ENCODE data around the gene HAUS8.

DNA sequence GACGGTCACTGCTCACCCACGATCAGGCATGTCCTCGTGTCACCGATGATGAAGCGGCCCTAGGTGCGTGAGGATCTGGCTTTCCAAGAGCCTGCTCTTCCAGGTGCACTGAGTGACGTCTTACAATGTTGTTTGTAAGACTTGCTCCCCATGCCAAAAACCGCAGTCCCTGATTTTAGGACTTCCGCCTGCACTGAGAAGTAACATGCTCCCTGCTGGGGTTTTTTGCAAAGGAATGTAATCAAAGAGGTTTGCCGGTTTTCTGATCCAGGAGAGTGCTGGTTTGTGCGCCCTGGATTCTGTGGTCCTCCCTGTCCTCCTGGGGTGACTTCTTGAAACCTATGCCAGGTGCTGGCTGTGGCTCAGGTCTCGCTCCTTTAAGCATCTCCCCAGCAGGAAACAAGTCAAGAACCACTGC, 39.2 kb upstream of the HAUS8 start:
- TF ChIP-seq, protein P1, sequence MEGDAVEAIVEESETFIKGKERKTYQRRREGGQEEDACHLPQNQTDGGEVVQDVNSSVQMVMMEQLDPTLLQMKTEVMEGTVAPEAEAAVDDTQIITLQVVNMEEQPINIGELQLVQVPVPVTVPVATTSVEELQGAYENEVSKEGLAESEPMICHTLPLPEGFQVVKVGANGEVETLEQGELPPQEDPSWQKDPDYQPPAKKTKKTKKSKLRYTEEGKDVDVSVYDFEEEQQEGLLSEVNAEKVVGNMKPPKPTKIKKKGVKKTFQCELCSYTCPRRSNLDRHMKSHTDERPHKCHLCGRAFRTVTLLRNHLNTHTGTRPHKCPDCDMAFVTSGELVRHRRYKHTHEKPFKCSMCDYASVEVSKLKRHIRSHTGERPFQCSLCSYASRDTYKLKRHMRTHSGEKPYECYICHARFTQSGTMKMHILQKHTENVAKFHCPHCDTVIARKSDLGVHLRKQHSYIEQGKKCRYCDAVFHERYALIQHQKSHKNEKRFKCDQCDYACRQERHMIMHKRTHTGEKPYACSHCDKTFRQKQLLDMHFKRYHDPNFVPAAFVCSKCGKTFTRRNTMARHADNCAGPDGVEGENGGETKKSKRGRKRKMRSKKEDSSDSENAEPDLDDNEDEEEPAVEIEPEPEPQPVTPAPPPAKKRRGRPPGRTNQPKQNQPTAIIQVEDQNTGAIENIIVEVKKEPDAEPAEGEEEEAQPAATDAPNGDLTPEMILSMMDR (IDR thresholded peaks at IDR 0.05 in 8 of 11, conservative IDR thresholded peaks at IDR 0.05 in 3 of 11), result no peak
- TF ChIP-seq POLR2AphosphoS5 (IDR thresholded peaks at IDR 0.05), result no peak
- no peak for TF ChIP-seq POLR2A (IDR thresholded peaks at IDR 0.05)
